Measurements from ENCODE around the gene ASB15. TPM values are rescaled to one million over a fixed set of nuclear protein-coding genes. Genes with fewer than 3 reads are reported as not detected.

ASB15 gene
- polyA plus RNA-seq, 3 donors, result not detected

- H3K4me3 Mint-ChIP-seq, result no peak overlapping the region
- no peaks in the 10 kb centered on the region for H3K9me3 Mint-ChIP-seq
- H3K4me1 Mint-ChIP-seq, result peaks cover 1% of the 10 kb centered on the region
- no peaks in the 10 kb centered on the region for H3K4me1 ChIP-seq (ENCODE audit: control insufficient read depth in 1 of 2, insufficient read depth in 2 of 2, low read length in 2 of 2)
- TF ChIP-seq, protein P1, sequence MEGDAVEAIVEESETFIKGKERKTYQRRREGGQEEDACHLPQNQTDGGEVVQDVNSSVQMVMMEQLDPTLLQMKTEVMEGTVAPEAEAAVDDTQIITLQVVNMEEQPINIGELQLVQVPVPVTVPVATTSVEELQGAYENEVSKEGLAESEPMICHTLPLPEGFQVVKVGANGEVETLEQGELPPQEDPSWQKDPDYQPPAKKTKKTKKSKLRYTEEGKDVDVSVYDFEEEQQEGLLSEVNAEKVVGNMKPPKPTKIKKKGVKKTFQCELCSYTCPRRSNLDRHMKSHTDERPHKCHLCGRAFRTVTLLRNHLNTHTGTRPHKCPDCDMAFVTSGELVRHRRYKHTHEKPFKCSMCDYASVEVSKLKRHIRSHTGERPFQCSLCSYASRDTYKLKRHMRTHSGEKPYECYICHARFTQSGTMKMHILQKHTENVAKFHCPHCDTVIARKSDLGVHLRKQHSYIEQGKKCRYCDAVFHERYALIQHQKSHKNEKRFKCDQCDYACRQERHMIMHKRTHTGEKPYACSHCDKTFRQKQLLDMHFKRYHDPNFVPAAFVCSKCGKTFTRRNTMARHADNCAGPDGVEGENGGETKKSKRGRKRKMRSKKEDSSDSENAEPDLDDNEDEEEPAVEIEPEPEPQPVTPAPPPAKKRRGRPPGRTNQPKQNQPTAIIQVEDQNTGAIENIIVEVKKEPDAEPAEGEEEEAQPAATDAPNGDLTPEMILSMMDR (IDR thresholded peaks at IDR 0.05), result no peak
- H3K9me3 ChIP-seq (replicated peaks in 1 of 2; ENCODE audit: control insufficient read depth in 1 of 2, insufficient read depth in 1 of 2, low read length in 2 of 2), result no peaks in the 10 kb centered on the region
- whole genome bisulfite sequencing (ENCODE audit: insufficient coverage), result 97% methylated on average over 3 of the region's 5 CpGs
- no peak for DNase-seq
- H4K20me1 ChIP-seq (ENCODE audit: insufficient read depth, low read length), result no peaks in the 10 kb centered on the region
- H3K36me3 Mint-ChIP-seq, result no peaks in the 10 kb centered on the region
- no peaks in the 10 kb centered on the region for H3K79me2 ChIP-seq (ENCODE audit: insufficient read depth, low read length)
- H3K36me3 ChIP-seq (replicated peaks in 1 of 2; ENCODE audit: control insufficient read depth in 1 of 2, insufficient read depth in 2 of 2, low read length in 2 of 2), result no peaks in the 10 kb centered on the region
- no peaks in the 10 kb centered on the region for H3K27me3 ChIP-seq (ENCODE audit: control insufficient read depth in 2 of 2, insufficient read depth in 2 of 2, low read length in 2 of 2)
- H3K9ac ChIP-seq (ENCODE audit: insufficient read depth, low read length, poor library complexity, severe bottlenecking), result no peak overlapping the region
- H3K27ac ChIP-seq (ENCODE audit: low read depth in 1 of 2, low read length in 2 of 2), result no peak overlapping the region
- peaks cover 0 to 5% (median 3%) of the 10 kb centered on the region in 3 donors for H3K27me3 Mint-ChIP-seq (ENCODE audit: low read depth in 3 of 3)
- no peak overlapping the region for H3K4me3 ChIP-seq (replicated peaks in 1 of 3; ENCODE audit: low read depth in 2 of 3, low read length in 3 of 3)
- peak overlapping the region in 1 of 7 donors; percentile 6 for H3K27ac Mint-ChIP-seq
- no peak overlapping the region for H2AFZ ChIP-seq (ENCODE audit: insufficient read depth, low read depth, low read length, poor library complexity, severe bottlenecking)
- H3K4me2 ChIP-seq (replicated peaks; ENCODE audit: extremely low read depth, low read length, poor library complexity, severe bottlenecking), result no peak overlapping the region
- intact Hi-C loops (cut with micrococcal nuclease), result no loop called here
Measured at GRCh38 chr7:123673137-123673732, 71.6 kb downstream of the ASB15 start.

- no peak for DNase-seq
- no peak overlapping the region for H3K4me3 Mint-ChIP-seq
- Histone ChIP-seq H3K4me3 (replicated peaks in 1 of 3; ENCODE audit: low read depth in 2 of 3, low read length in 3 of 3) (no peak overlapping the region), H2AFZ (ENCODE audit: insufficient read depth, low read depth, low read length, poor library complexity, severe bottlenecking) (no peak overlapping the region), H3K27ac (ENCODE audit: low read depth in 1 of 2, low read length in 2 of 2) (no peak overlapping the region), H3K9me3 (replicated peaks in 1 of 2; ENCODE audit: control insufficient read depth in 1 of 2, insufficient read depth in 1 of 2, low read length in 2 of 2) (no peaks in the 10 kb centered on the region), H3K36me3 (replicated peaks in 1 of 2; ENCODE audit: control insufficient read depth in 1 of 2, insufficient read depth in 2 of 2, low read length in 2 of 2) (no peaks in the 10 kb centered on the region), H4K20me1 (ENCODE audit: insufficient read depth, low read length) (no peaks in the 10 kb centered on the region), H3K27me3 (ENCODE audit: control insufficient read depth in 2 of 2, insufficient read depth in 2 of 2, low read length in 2 of 2) (no peaks in the 10 kb centered on the region), H3K9ac (ENCODE audit: insufficient read depth, low read length, poor library complexity, severe bottlenecking) (no peak overlapping the region), H3K4me2 (replicated peaks; ENCODE audit: extremely low read depth, low read length, poor library complexity, severe bottlenecking) (no peak overlapping the region), H3K4me1 (ENCODE audit: control insufficient read depth in 1 of 2, insufficient read depth in 2 of 2, low read length in 2 of 2) (no peaks in the 10 kb centered on the region), H3K79me2 (ENCODE audit: insufficient read depth, low read length) (no peaks in the 10 kb centered on the region)
- H3K9me3 Mint-ChIP-seq, result no peaks in the 10 kb centered on the region
- WGBS (ENCODE audit: insufficient coverage), result 100% methylated on average over 2 of the region's 3 CpGs
- peaks cover 0 to under 1% of the 10 kb centered on the region in 2 donors for H3K36me3 Mint-ChIP-seq
- no peak overlapping the region for H3K27ac Mint-ChIP-seq
- TF ChIP-seq, protein P1 (IDR thresholded peaks at IDR 0.05), result no peak
- intact Hi-C loops (cut with micrococcal nuclease), result no loop called here
- peaks cover 0 to 5% (median 3%) of the 10 kb centered on the region in 3 donors for H3K27me3 Mint-ChIP-seq (ENCODE audit: low read depth in 3 of 3)
- peaks cover 1% of the 10 kb centered on the region for H3K4me1 Mint-ChIP-seq
Measured at GRCh38 chr7:123673752-123674398, 72.3 kb downstream of the ASB15 start.

Data from CD14-positive monocyte (primary cell).